ENCODE data around the gene MARCO. TPM values are rescaled to one million over a fixed set of nuclear protein-coding genes. Genes with fewer than 3 reads are reported as not detected.

MARCO gene
- total RNA-seq, 5 donors from 2014 or later (not counting 1 experiment from before 2014, with no cell fraction given) = 0.13 to 0.67 (median 0.47) TPM; not detected in 2

- WGBS (ENCODE audit: insufficient coverage) = no CpG with 5 or more reads among the region's 1 CpG
- CTCF ChIA-PET = no interaction called here
- DNase-seq = no peak
- Mint-ChIP-seq H3K36me3 (no peaks in the 10 kb centered on the region), H3K27ac (no peak overlapping the region), H3K4me1 (peaks cover 3 to 6% (median 3%) of the 10 kb centered on the region in 3 donors), H3K4me3 (no peak overlapping the region), H3K27me3 (peaks cover 3 to 27% of the 10 kb centered on the region in 2 donors), H3K9me3 (no peaks in the 10 kb centered on the region)
- no peaks in the 10 kb centered on the region for H3K36me3 ChIP-seq (ENCODE audit: control insufficient read depth in 2 of 2, extremely low read depth in 1 of 2, insufficient read depth in 1 of 2, low read length in 1 of 2)
- H3K9me3 ChIP-seq = no peaks in the 10 kb centered on the region
- no peak overlapping the region for H3K27ac ChIP-seq (ENCODE audit: low read length)
- no peaks in the 10 kb centered on the region for H3K27me3 ChIP-seq (replicated peaks in 1 of 2; ENCODE audit: control insufficient read depth in 2 of 2, extremely low read depth in 1 of 2, insufficient read depth in 2 of 2, low read length in 1 of 2)
- no peak for ATAC-seq (replicated peaks in 1 of 4)
- POLR2A ChIA-PET = no interaction called here
- no peak overlapping the region for H3K4me3 ChIP-seq (ENCODE audit: control insufficient read depth in 1 of 2, extremely low read depth in 1 of 2, low read length in 1 of 2)
- H3K4me1 ChIP-seq (ENCODE audit: control insufficient read depth in 1 of 2, extremely low read depth in 1 of 2, insufficient read depth in 2 of 2, low read length in 2 of 2) = no peaks in the 10 kb centered on the region
These were observed 18.6 kb upstream of the MARCO start for GRCh38 chr2:118923371-118923770.

GRCh38 chr2:118925476-118925875 is 16.5 kb upstream of the MARCO start:
- H3K4me1 Mint-ChIP-seq = peaks cover 3 to 6% (median 3%) of the 10 kb centered on the region in 3 donors
- no peak overlapping the region for H3K4me3 Mint-ChIP-seq
- no peak overlapping the region for H3K27ac Mint-ChIP-seq
- H3K36me3 ChIP-seq (ENCODE audit: control insufficient read depth in 2 of 2, extremely low read depth in 1 of 2, insufficient read depth in 1 of 2, low read length in 1 of 2) = no peaks in the 10 kb centered on the region
- 100% methylated on average over 2 of the region's 5 CpGs for WGBS (ENCODE audit: insufficient coverage)
- no peak for DNase-seq
- no peak for ATAC-seq (replicated peaks in 1 of 4)
- H3K9me3 Mint-ChIP-seq = peaks cover 0 to 6% (median 6%) of the 10 kb centered on the region in 3 donors
- H3K4me3 ChIP-seq (ENCODE audit: control insufficient read depth in 1 of 2, extremely low read depth in 1 of 2, low read length in 1 of 2) = no peak overlapping the region
- H3K36me3 Mint-ChIP-seq = no peaks in the 10 kb centered on the region
- POLR2A ChIA-PET = no interaction called here
- peaks cover 3 to 27% of the 10 kb centered on the region in 2 donors for H3K27me3 Mint-ChIP-seq
- H3K4me1 ChIP-seq (ENCODE audit: control insufficient read depth in 1 of 2, extremely low read depth in 1 of 2, insufficient read depth in 2 of 2, low read length in 2 of 2) = no peaks in the 10 kb centered on the region
- CTCF ChIA-PET = no interaction called here
- H3K9me3 ChIP-seq = no peaks in the 10 kb centered on the region
- no peak overlapping the region for H3K27ac ChIP-seq (ENCODE audit: low read length)
- no peaks in the 10 kb centered on the region for H3K27me3 ChIP-seq (replicated peaks in 1 of 2; ENCODE audit: control insufficient read depth in 2 of 2, extremely low read depth in 1 of 2, insufficient read depth in 2 of 2, low read length in 1 of 2)

- H3K27me3 ChIP-seq (replicated peaks in 1 of 2; ENCODE audit: control insufficient read depth in 2 of 2, extremely low read depth in 1 of 2, insufficient read depth in 2 of 2, low read length in 1 of 2) = no peaks in the 10 kb centered on the region
- H3K27ac Mint-ChIP-seq = no peak overlapping the region
These were observed 16.0 kb upstream of the MARCO start for GRCh38 chr2:118925981-118926380.

GRCh38 chr2:118929059-118929458 is 12.9 kb upstream of the MARCO start:
- H3K27ac Mint-ChIP-seq = no peak overlapping the region
- Histone ChIP-seq H3K27me3 (replicated peaks in 1 of 2; ENCODE audit: control insufficient read depth in 2 of 2, extremely low read depth in 1 of 2, insufficient read depth in 2 of 2, low read length in 1 of 2) (no peaks in the 10 kb centered on the region), H3K27ac (ENCODE audit: low read length) (no peak overlapping the region), H3K9me3 (peaks cover 5% of the 10 kb centered on the region), H3K36me3 (ENCODE audit: control insufficient read depth in 2 of 2, extremely low read depth in 1 of 2, insufficient read depth in 1 of 2, low read length in 1 of 2) (no peaks in the 10 kb centered on the region), H3K4me1 (ENCODE audit: control insufficient read depth in 1 of 2, extremely low read depth in 1 of 2, insufficient read depth in 2 of 2, low read length in 2 of 2) (no peaks in the 10 kb centered on the region), H3K4me3 (ENCODE audit: control insufficient read depth in 1 of 2, extremely low read depth in 1 of 2, low read length in 1 of 2) (no peak overlapping the region)
- H3K27me3 Mint-ChIP-seq = peaks cover 3 to 8% of the 10 kb centered on the region in 2 donors
- ATAC-seq (replicated peaks in 1 of 4) (no peak), DNase-seq (no peak)
- WGBS (ENCODE audit: insufficient coverage) = 71% methylated on average over 1 of the region's 1 CpG
- peaks cover 8% of the 10 kb centered on the region for H3K36me3 Mint-ChIP-seq
- ChIA-PET CTCF (no interaction called here), POLR2A (no interaction called here)
- peaks cover 9 to 15% (median 14%) of the 10 kb centered on the region in 3 donors for H3K9me3 Mint-ChIP-seq
- no peaks in the 10 kb centered on the region for H3K4me1 Mint-ChIP-seq
- no peak overlapping the region for H3K4me3 Mint-ChIP-seq

More at GRCh38 chr2:118925981-118926380, 16.0 kb upstream of the MARCO start:
- Histone ChIP-seq H3K4me3 (ENCODE audit: control insufficient read depth in 1 of 2, extremely low read depth in 1 of 2, low read length in 1 of 2) (no peak overlapping the region), H3K4me1 (ENCODE audit: control insufficient read depth in 1 of 2, extremely low read depth in 1 of 2, insufficient read depth in 2 of 2, low read length in 2 of 2) (no peaks in the 10 kb centered on the region), H3K27ac (ENCODE audit: low read length) (no peak overlapping the region), H3K9me3 (no peaks in the 10 kb centered on the region), H3K36me3 (ENCODE audit: control insufficient read depth in 2 of 2, extremely low read depth in 1 of 2, insufficient read depth in 1 of 2, low read length in 1 of 2) (no peaks in the 10 kb centered on the region)
- peaks cover 3 to 6% (median 3%) of the 10 kb centered on the region in 3 donors for H3K4me1 Mint-ChIP-seq
- no peaks in the 10 kb centered on the region for H3K36me3 Mint-ChIP-seq
- peaks cover 3 to 27% of the 10 kb centered on the region in 2 donors for H3K27me3 Mint-ChIP-seq
- ChIA-PET POLR2A (no interaction called here), CTCF (no interaction called here)
- WGBS (ENCODE audit: insufficient coverage) = no CpG with 5 or more reads among the region's 1 CpG
- H3K9me3 Mint-ChIP-seq = peaks cover 0 to 6% (median 6%) of the 10 kb centered on the region in 3 donors
- no peak overlapping the region for H3K4me3 Mint-ChIP-seq
- ATAC-seq (replicated peaks in 1 of 4) (no peak), DNase-seq (no peak)

- H3K36me3 ChIP-seq (ENCODE audit: control insufficient read depth in 2 of 2, extremely low read depth in 1 of 2, insufficient read depth in 1 of 2, low read length in 1 of 2) = no peaks in the 10 kb centered on the region
- Mint-ChIP-seq H3K4me1 (no peaks in the 10 kb centered on the region), H3K27ac (no peak overlapping the region), H3K36me3 (peaks cover 8% of the 10 kb centered on the region), H3K9me3 (peaks cover 9 to 15% (median 14%) of the 10 kb centered on the region in 3 donors), H3K4me3 (no peak overlapping the region), H3K27me3 (no peaks in the 10 kb centered on the region)
- no CpG with 5 or more reads among the region's 1 CpG for WGBS (ENCODE audit: insufficient coverage)
- DNase-seq (no peak), ATAC-seq (replicated peaks in 1 of 4) (no peak)
- H3K9me3 ChIP-seq = peaks cover 5% of the 10 kb centered on the region
- CTCF ChIA-PET = interaction anchor here in 1 of 2 donors (0.7 kb wide), 1 partner anchor 111 kb away, joined by 3 read pairs; no protein-coding TSS in a partner anchor
- no peak overlapping the region for H3K27ac ChIP-seq (ENCODE audit: low read length)
- no peaks in the 10 kb centered on the region for H3K4me1 ChIP-seq (ENCODE audit: control insufficient read depth in 1 of 2, extremely low read depth in 1 of 2, insufficient read depth in 2 of 2, low read length in 2 of 2)
- no peaks in the 10 kb centered on the region for H3K27me3 ChIP-seq (replicated peaks in 1 of 2; ENCODE audit: control insufficient read depth in 2 of 2, extremely low read depth in 1 of 2, insufficient read depth in 2 of 2, low read length in 1 of 2)
- H3K4me3 ChIP-seq (ENCODE audit: control insufficient read depth in 1 of 2, extremely low read depth in 1 of 2, low read length in 1 of 2) = no peak overlapping the region
- POLR2A ChIA-PET = no interaction called here
These were observed 9.0 kb upstream of the MARCO start for GRCh38 chr2:118932949-118933348.

- H3K36me3 ChIP-seq (ENCODE audit: control insufficient read depth in 2 of 2, extremely low read depth in 1 of 2, insufficient read depth in 1 of 2, low read length in 1 of 2) = no peaks in the 10 kb centered on the region
- Mint-ChIP-seq H3K4me3 (no peak overlapping the region), H3K27ac (no peak overlapping the region), H3K9me3 (peaks cover 7 to 9% (median 9%) of the 10 kb centered on the region in 3 donors), H3K4me1 (peaks cover 9 to 11% (median 10%) of the 10 kb centered on the region in 3 donors), H3K27me3 (peaks cover 0 to 7% of the 10 kb centered on the region in 2 donors), H3K36me3 (peaks cover 8% of the 10 kb centered on the region)
- no peak overlapping the region for H3K27ac ChIP-seq (ENCODE audit: low read length)
- WGBS (ENCODE audit: insufficient coverage) = no CpG with 5 or more reads among the region's 2 CpGs
- ATAC-seq (replicated peaks in 1 of 4) = no peak
- ChIA-PET POLR2A (no interaction called here), CTCF (no interaction called here)
- peaks cover 0 to 7% of the 10 kb centered on the region in 2 experiments for H3K27me3 ChIP-seq (replicated peaks in 1 of 2; ENCODE audit: control insufficient read depth in 2 of 2, extremely low read depth in 1 of 2, insufficient read depth in 2 of 2, low read length in 1 of 2)
- peaks cover 0 to 3% of the 10 kb centered on the region in 2 experiments for H3K4me1 ChIP-seq (ENCODE audit: control insufficient read depth in 1 of 2, extremely low read depth in 1 of 2, insufficient read depth in 2 of 2, low read length in 2 of 2)
- H3K9me3 ChIP-seq = peaks cover 5% of the 10 kb centered on the region
- no peak overlapping the region for H3K4me3 ChIP-seq (ENCODE audit: control insufficient read depth in 1 of 2, extremely low read depth in 1 of 2, low read length in 1 of 2)
- no peak for DNase-seq
These were observed 5.7 kb upstream of the MARCO start for GRCh38 chr2:118936306-118936705.

- Mint-ChIP-seq H3K4me1 (peaks cover 9 to 14% (median 11%) of the 10 kb centered on the region in 3 donors), H3K9me3 (peaks cover 7 to 9% (median 9%) of the 10 kb centered on the region in 3 donors), H3K4me3 (no peak overlapping the region), H3K27me3 (peaks cover 0 to 11% of the 10 kb centered on the region in 2 donors), H3K27ac (no peak overlapping the region), H3K36me3 (peaks cover 8% of the 10 kb centered on the region)
- peaks cover 0 to 3% of the 10 kb centered on the region in 2 experiments for H3K4me1 ChIP-seq (ENCODE audit: control insufficient read depth in 1 of 2, extremely low read depth in 1 of 2, insufficient read depth in 2 of 2, low read length in 2 of 2)
- ATAC-seq (replicated peaks in 1 of 4) = no peak
- no peaks in the 10 kb centered on the region for H3K36me3 ChIP-seq (ENCODE audit: control insufficient read depth in 2 of 2, extremely low read depth in 1 of 2, insufficient read depth in 1 of 2, low read length in 1 of 2)
- ChIA-PET POLR2A (no interaction called here), CTCF (no interaction called here)
- 84% methylated on average over 2 of the region's 6 CpGs for WGBS (ENCODE audit: insufficient coverage)
- no peak overlapping the region for H3K4me3 ChIP-seq (ENCODE audit: control insufficient read depth in 1 of 2, extremely low read depth in 1 of 2, low read length in 1 of 2)
- H3K9me3 ChIP-seq = peaks cover 5% of the 10 kb centered on the region
- DNase-seq = no peak
- peaks cover 0 to 7% of the 10 kb centered on the region in 2 experiments for H3K27me3 ChIP-seq (replicated peaks in 1 of 2; ENCODE audit: control insufficient read depth in 2 of 2, extremely low read depth in 1 of 2, insufficient read depth in 2 of 2, low read length in 1 of 2)
- no peak overlapping the region for H3K27ac ChIP-seq (ENCODE audit: low read length)
These were observed 5.1 kb upstream of the MARCO start for GRCh38 chr2:118936936-118937335.
